HEK293T (cell line): Measurements from ENCODE around the gene KYNU.

Experiments
- CTBP1 ChIP-seq: fragments of 450-650 bp; IDR thresholded peaks from 2 replicates; pipeline ENCODE4 v1.6.1; 2016; ENCODE audit warnings: borderline replicate concordance
- FOXA1 ChIP-seq: fragments of 450-650 bp; IDR thresholded peaks from 2 replicates; pipeline ENCODE4 v1.6.1; 2016; ENCODE audit warnings: mild to moderate bottlenecking
- FOXM1 ChIP-seq: fragments of 450-650 bp; IDR thresholded peaks from 2 replicates; pipeline ENCODE4 v1.6.1; 2017; ENCODE audit warnings: mild to moderate bottlenecking, borderline replicate concordance
- L3MBTL2 ChIP-seq: fragments of 450-650 bp; conservative IDR thresholded peaks from 2 replicates; pipeline ENCODE4 v1.6.1; 2016; ENCODE audit warnings: mild to moderate bottlenecking
- LEF1 ChIP-seq: fragments of 450-650 bp; IDR thresholded peaks from 2 replicates; pipeline ENCODE4 v1.6.1; 2017; ENCODE audit warnings: mild to moderate bottlenecking, borderline replicate concordance
- SP1 ChIP-seq: fragments of 450-650 bp; IDR thresholded peaks from 2 replicates; pipeline ENCODE4 v1.6.1; 2017
- SUZ12 ChIP-seq: fragments of 450-650 bp; IDR thresholded peaks from 2 replicates; pipeline ENCODE4 v1.6.1; 2016; ENCODE audit warnings: mild to moderate bottlenecking

DNA sequence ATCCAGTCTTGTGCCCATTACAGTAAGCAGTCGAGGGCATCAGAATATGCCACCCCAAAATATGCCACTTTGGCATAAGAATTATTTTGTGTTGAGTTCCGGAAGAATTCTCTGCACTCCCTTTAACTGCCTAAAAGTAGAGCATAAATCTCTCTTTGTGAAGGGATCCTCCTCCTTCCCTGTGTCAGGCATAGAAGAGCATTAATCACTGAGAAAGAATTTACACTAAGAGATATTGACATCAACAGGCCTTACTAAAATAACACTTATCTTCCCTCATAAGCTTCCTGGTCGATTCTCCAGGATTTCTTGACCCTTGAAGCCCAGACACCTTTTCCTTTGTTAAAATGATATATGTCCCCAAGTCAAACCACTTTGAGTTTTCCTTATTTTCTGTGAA lies 27.6 kb upstream of the KYNU start:
- TF ChIP-seq FOXM1 (no peak), SP1 (no peak), SUZ12 (no peak), LEF1 (no peak), L3MBTL2 (no peak), CTBP1 (no peak), FOXA1 (no peak)
